Type B pancreatic cell (in vitro differentiated cells): ENCODE results near the gene PCGF1. TPM values are rescaled to one million over a fixed set of nuclear protein-coding genes. Genes with fewer than 3 reads are reported as not detected.

Experiments
- DNase-seq: peaks from one replicate; pipeline ENCODE4 v3.0.0; 2021; ENCODE audit warnings: mixed read lengths; ENCODE audit not compliant: unreplicated experiment; ENCODE audit errors: extremely low spot score
- H3K27ac Mint-ChIP-seq: 2 replicates; pipeline ENCODE4 v1.8.0; 2021; ENCODE audit warnings: mild to moderate bottlenecking, mixed read lengths
- H3K27me3 Mint-ChIP-seq: 2 replicates; pipeline ENCODE4 v1.8.0; 2021; ENCODE audit warnings: mixed read lengths
- H3K36me3 Mint-ChIP-seq: 2 replicates; pipeline ENCODE4 v1.8.0; 2021; ENCODE audit warnings: mixed read lengths
- H3K4me1 Mint-ChIP-seq: one replicate; pipeline ENCODE4 v1.8.0; 2021; ENCODE audit warnings: mixed read lengths; ENCODE audit not compliant: unreplicated experiment
- H3K4me3 Mint-ChIP-seq: 2 replicates; pipeline ENCODE4 v1.8.0; 2021; ENCODE audit warnings: mild to moderate bottlenecking, mixed read lengths
- H3K9me3 Mint-ChIP-seq: 2 replicates; pipeline ENCODE4 v1.8.0; 2021; ENCODE audit warnings: mixed read lengths
- total RNA-seq: library from RNA; stranded (reverse); gene quantifications from 2 replicates; pipeline ENCODE4 v1.2.1, GENCODE V29; 2021; ENCODE audit warnings: low replicate concordance
- TF ChIP-seq, protein P1 (sequence below): fragments of 200-600 bp; sonication (generic); conservative IDR thresholded peaks from 2 replicates; pipeline ENCODE4 v1.5.0; 2021; ENCODE audit warnings: antibody characterized with exemption, mild to moderate bottlenecking

The PCGF1 gene
- total RNA-seq, 1 donor from 2014 or later = 30.1 TPM

DNA sequence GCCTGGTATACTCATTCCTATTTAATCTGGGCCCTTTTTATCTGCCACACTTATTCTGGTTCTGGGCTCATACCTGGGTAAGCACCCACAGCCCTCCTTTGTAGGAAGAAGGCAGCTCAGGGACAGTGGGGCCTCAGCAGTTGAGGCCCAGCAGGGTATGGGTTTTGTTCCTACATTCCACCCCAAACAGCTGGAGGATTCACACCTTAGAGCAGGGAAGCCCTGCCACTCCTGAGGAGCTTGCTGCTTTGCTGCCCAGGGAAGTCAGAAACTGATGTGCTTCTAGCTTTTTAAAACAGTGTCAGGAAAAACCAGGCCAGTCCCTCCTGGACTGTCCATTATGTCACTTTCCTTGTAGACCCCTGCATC is 6.9 kb downstream of the PCGF1 start:
- H3K9me3 Mint-ChIP-seq = no peaks in the 10 kb centered on the region
- TF ChIP-seq, protein P1, sequence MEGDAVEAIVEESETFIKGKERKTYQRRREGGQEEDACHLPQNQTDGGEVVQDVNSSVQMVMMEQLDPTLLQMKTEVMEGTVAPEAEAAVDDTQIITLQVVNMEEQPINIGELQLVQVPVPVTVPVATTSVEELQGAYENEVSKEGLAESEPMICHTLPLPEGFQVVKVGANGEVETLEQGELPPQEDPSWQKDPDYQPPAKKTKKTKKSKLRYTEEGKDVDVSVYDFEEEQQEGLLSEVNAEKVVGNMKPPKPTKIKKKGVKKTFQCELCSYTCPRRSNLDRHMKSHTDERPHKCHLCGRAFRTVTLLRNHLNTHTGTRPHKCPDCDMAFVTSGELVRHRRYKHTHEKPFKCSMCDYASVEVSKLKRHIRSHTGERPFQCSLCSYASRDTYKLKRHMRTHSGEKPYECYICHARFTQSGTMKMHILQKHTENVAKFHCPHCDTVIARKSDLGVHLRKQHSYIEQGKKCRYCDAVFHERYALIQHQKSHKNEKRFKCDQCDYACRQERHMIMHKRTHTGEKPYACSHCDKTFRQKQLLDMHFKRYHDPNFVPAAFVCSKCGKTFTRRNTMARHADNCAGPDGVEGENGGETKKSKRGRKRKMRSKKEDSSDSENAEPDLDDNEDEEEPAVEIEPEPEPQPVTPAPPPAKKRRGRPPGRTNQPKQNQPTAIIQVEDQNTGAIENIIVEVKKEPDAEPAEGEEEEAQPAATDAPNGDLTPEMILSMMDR = no peak
- no peak for DNase-seq
- H3K4me1 Mint-ChIP-seq = peaks cover 40% of the 10 kb centered on the region
- H3K27me3 Mint-ChIP-seq = peaks cover 95% of the 10 kb centered on the region
- peaks cover 21% of the 10 kb centered on the region for H3K36me3 Mint-ChIP-seq
- H3K4me3 Mint-ChIP-seq = peak overlapping the region; percentile 73
- H3K27ac Mint-ChIP-seq = no peak overlapping the region

DNA sequence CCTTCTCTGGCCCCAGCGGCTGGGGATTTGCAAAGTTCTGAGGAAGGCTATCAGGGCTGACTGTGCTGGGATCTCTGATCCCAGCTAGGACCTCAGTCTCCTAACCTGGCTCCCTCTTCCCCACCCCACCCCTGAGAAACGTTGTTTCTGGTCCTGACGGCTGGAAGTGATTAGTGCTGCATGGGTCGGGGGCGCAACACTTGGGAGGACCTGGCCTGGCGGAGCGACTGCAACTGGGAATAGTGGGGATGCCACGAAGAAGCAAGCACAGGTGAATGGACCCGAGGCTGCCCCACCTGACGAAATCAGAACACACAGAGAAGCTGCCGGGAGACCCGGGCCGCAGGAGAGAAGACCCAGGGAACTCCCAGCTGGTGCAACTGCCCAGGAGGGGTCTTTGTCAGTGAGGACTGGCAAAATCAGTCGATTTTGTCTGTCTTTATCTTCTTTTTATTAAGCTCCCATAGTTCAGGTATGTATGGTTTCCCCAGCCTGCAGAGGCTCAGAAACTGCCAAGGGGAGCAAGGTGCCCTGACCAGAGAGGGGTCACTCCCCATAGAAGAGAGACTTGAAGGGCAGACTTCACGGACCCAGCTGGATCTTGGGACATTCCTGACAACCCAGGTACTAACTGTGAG is 7.4 kb downstream of the PCGF1 start:
- Mint-ChIP-seq H3K27ac (no peak overlapping the region), H3K27me3 (peaks cover 94% of the 10 kb centered on the region), H3K4me1 (peaks cover 37% of the 10 kb centered on the region), H3K9me3 (no peaks in the 10 kb centered on the region), H3K36me3 (peaks cover 16% of the 10 kb centered on the region), H3K4me3 (peak overlapping the region; percentile 73)
- TF ChIP-seq, protein P1 = no peak
- DNase-seq = no peak

DNA sequence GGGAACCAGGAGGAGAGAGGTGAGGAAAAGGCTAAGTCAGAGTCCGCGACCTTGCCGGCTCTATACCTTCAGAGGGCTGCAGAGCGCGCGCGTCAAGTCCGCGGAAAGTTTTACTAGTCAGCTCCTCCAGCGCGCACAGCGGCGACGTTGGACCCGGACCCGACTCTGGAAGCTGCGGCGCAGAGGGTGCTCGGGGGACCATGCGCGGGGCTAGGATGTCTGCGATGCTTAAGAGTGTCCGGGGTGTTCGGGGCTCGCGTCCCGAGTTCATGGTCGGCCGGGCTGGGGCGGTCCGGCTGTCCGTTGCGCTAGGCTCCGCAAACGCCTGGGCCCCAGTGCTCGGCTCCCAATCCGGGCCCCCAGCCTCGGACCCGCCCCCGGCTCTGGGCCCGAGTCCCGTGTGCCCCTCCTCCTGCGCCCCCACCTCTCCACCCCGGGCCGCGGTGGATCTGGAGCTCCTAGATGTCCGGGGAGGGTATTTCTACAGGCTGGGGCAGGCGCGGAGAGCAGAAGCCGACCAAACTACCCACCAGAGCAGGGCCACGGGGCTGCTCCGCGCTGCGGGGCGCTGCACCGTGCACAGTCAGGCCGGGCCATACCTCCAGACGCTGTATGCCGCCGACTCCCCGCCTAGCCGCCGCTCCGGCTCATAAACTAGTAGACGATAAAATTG is 8.1 kb downstream of the PCGF1 start, which contains the start of gene LBX2:
Gene LBX2 (minus strand): TSS at position 337 of the 673 bp plus-strand sequence. CDS start 66 bp downstream, at position 271.
- TF ChIP-seq, protein P1 = no peak
- Mint-ChIP-seq H3K27me3 (peaks cover 87% of the 10 kb centered on the region), H3K27ac (peak within 1 kb of the TSS; percentile 73), H3K4me3 (peak within 1 kb of the TSS; percentile 92), H3K4me1 (peaks cover 32% of the 10 kb centered on the region), H3K9me3 (no peaks in the 10 kb centered on the region), H3K36me3 (peaks cover 10% of the 10 kb centered on the region)
- no peak for DNase-seq

DNA sequence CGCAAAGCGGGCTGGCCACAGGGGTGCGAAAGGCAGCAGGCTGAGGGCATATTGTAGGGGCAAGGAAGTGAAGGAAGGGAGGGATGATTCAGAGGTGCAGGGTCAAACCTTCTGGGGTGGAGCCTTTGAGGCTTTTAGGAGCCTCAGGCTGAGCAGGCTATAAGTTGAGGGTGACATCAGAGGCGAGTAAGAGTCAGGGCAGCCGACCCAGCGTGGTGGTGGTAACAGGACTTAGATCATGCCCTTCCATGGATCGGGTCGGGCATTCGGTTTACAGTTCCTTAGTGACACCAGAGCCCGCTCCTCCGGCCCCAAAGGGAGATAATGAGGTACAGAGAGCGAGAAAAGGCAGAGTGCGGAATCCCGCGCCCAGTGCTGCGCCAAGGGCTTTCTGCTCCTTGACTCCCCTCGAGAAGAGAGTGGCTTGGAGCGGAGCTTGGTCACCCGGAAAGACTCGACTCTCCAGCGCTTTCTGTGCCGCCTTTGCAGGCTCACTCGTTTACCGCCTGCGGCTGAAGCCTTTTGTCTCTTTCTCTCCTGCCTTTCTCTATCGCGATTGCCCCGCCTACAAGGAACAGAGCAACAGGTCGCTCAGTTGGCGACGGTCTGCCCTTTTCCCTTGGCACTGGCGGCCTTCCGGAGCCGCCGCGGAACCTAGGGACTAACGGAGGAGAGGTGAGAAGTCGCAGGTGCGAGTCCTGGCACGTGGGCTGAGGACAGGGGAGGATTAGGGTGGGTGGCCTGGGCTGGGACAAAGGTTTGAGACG is 8.8 kb downstream of the PCGF1 start:
- no peak for DNase-seq
- H3K4me1 Mint-ChIP-seq = peaks cover 32% of the 10 kb centered on the region
- peaks cover 80% of the 10 kb centered on the region for H3K27me3 Mint-ChIP-seq
- H3K36me3 Mint-ChIP-seq = peaks cover 5% of the 10 kb centered on the region
- TF ChIP-seq, protein P1 = no peak
- peak overlapping the region; percentile 92 for H3K4me3 Mint-ChIP-seq
- no peaks in the 10 kb centered on the region for H3K9me3 Mint-ChIP-seq
- peak overlapping the region; percentile 73 for H3K27ac Mint-ChIP-seq

DNA sequence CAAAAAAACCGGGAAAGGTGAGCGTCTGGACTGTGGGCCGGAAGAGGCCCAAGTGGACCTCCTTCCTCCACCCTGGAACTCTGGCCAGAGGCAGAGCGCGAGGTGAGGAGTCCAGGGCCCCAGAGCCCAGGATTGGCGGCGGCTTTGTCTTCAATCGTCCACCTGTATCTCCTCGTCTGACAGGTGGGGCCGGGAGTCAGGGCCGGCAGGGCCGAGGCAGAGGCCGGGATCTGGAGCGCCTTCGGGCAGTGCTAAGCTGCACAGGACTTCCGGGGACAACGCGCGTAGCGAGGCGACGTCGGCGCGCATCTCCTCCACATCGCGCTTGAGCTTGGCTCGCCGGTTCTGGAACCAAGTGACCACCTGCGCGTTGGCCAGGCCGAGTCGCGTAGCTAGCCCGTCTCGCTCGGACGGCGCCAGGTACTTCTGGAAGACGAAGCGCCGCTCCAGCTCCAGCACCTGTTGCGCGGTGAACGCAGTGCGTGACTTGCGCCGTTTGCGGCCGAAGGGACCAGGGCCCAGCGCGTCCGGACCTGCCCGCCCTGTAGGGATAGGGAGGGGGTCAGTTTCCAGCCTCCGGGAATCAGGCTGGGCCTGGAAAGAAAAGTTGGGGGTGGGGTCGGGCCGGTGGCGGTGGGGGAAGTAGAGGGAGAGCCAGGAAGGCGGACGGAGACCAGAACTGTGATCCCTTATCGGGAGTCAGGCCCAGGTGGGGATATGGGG is 9.6 kb downstream of the PCGF1 start:
- peaks cover 29% of the 10 kb centered on the region for H3K4me1 Mint-ChIP-seq
- H3K4me3 Mint-ChIP-seq = peak overlapping the region; percentile 92
- H3K27ac Mint-ChIP-seq = peak overlapping the region; percentile 36
- H3K27me3 Mint-ChIP-seq = peaks cover 73% of the 10 kb centered on the region
- TF ChIP-seq, protein P1 = no peak
- H3K9me3 Mint-ChIP-seq = no peaks in the 10 kb centered on the region
- no peak for DNase-seq
- peaks cover 5% of the 10 kb centered on the region for H3K36me3 Mint-ChIP-seq
